CD14-positive monocyte (primary cell): ENCODE results near the gene HSP90B1. TPM values are rescaled to one million over a fixed set of nuclear protein-coding genes. Genes with fewer than 3 reads are reported as not detected.

ENCODE experiments used
- DNase-seq, 3 donors: peaks; one replicate each; pipeline ENCODE4 v3.0.0-alpha.2; 2011 to 2022
- H2AFZ ChIP-seq: 2 replicates; pipeline ENCODE4 v1.6.0; 2012; ENCODE audit warnings: mild to moderate bottlenecking, low read depth, low read length, inconsistent platforms; ENCODE audit not compliant: insufficient read depth, poor library complexity, severe bottlenecking
- H3K27ac ChIP-seq, 2 donors: 1 replicate in 1 of 2; 2 replicates in 1 of 2; pipeline ENCODE4 v1.5.1; 2012 to 2013; ENCODE audit warnings: low read length in 2 of 2, control low read depth in 1 of 2, inconsistent platforms in 1 of 2, low read depth in 1 of 2, mild to moderate bottlenecking in 1 of 2
- H3K27me3 ChIP-seq, 2 donors: one replicate each; pipeline versions ENCODE4 v1.6.0 to v1.6.1; 2011 to 2013; ENCODE audit warnings: low read length in 2 of 2; ENCODE audit not compliant: control insufficient read depth in 2 of 2, insufficient read depth in 2 of 2
- H3K36me3 ChIP-seq, 2 donors: replicated peaks in 1 of 2; 1 replicate in 1 of 2; 2 replicates in 1 of 2; pipeline versions ENCODE4 v1.5.1 to v1.6.1; 2012 to 2013; ENCODE audit warnings: low read length in 2 of 2, control low read depth in 1 of 2, inconsistent platforms in 1 of 2, mild to moderate bottlenecking in 1 of 2; ENCODE audit not compliant: insufficient read depth in 2 of 2, control insufficient read depth in 1 of 2
- H3K4me1 ChIP-seq, 2 donors: 1 replicate in 1 of 2; 2 replicates in 1 of 2; pipeline versions ENCODE4 v1.5.1 to v1.6.1; 2012 to 2013; ENCODE audit warnings: low read length in 2 of 2, control low read depth in 1 of 2, inconsistent platforms in 1 of 2, mild to moderate bottlenecking in 1 of 2, moderate library complexity in 1 of 2; ENCODE audit not compliant: insufficient read depth in 2 of 2, control insufficient read depth in 1 of 2
- H3K4me2 ChIP-seq: replicated peaks from 2 replicates; pipeline ENCODE3; 2012; ENCODE audit warnings: low read length, moderate library complexity, mild to moderate bottlenecking; ENCODE audit not compliant: poor library complexity, severe bottlenecking; ENCODE audit errors: extremely low read depth
- H3K4me3 ChIP-seq, 3 experiments: fragments of 200-600 bp in 1 of 3; sonication (generic) in 1 of 3; replicated peaks in 1 of 3; 1 replicate in 2 of 3; 2 replicates in 1 of 3; pipeline ENCODE4 v1.5.1; 2011 to 2013; ENCODE audit warnings: low read length in 3 of 3, mild to moderate bottlenecking in 3 of 3, control low read depth in 2 of 3, low read depth in 2 of 3, inconsistent platforms in 1 of 3, moderate library complexity in 1 of 3
- H3K79me2 ChIP-seq: 2 replicates; pipeline ENCODE4 v1.6.0; 2012; ENCODE audit warnings: mild to moderate bottlenecking, control low read depth, inconsistent platforms, low read length, moderate library complexity; ENCODE audit not compliant: insufficient read depth
- H3K9ac ChIP-seq: 2 replicates; pipeline ENCODE4 v1.6.0; 2017; ENCODE audit warnings: low read length, mild to moderate bottlenecking; ENCODE audit not compliant: insufficient read depth, poor library complexity, severe bottlenecking
- H3K9me3 ChIP-seq, 2 donors: replicated peaks in 1 of 2; 1 replicate in 1 of 2; 2 replicates in 1 of 2; pipeline versions ENCODE4 v1.5.1 to v1.6.1; 2012 to 2013; ENCODE audit warnings: low read length in 2 of 2, control low read depth in 1 of 2; ENCODE audit not compliant: control insufficient read depth in 1 of 2, insufficient read depth in 1 of 2
- H4K20me1 ChIP-seq: 2 replicates; pipeline ENCODE4 v1.6.0; 2012; ENCODE audit warnings: mild to moderate bottlenecking, low read length, control low read depth, moderate library complexity; ENCODE audit not compliant: insufficient read depth
- H3K27ac Mint-ChIP-seq, 7 donors: one replicate each; pipeline ENCODE4 v1.8.0; 2020; ENCODE audit warnings: mild to moderate bottlenecking in 7 of 7, mixed read lengths in 7 of 7, moderate library complexity in 6 of 7, inconsistent platforms in 2 of 7
- H3K27me3 Mint-ChIP-seq, 3 donors: one replicate each; pipeline ENCODE4 v1.8.0; 2021 to 2022; ENCODE audit warnings: low read depth in 3 of 3, mild to moderate bottlenecking in 3 of 3, mixed read lengths in 3 of 3, moderate library complexity in 3 of 3, inconsistent platforms in 1 of 3
- H3K36me3 Mint-ChIP-seq, 2 donors: one replicate each; pipeline ENCODE4 v1.8.0; 2020; ENCODE audit warnings: mixed read lengths in 2 of 2, inconsistent platforms in 1 of 2, mild to moderate bottlenecking in 1 of 2
- H3K4me1 Mint-ChIP-seq: one replicate; pipeline ENCODE4 v1.8.0; 2020; ENCODE audit warnings: mild to moderate bottlenecking, mixed read lengths
- H3K4me3 Mint-ChIP-seq, 2 donors: one replicate each; pipeline ENCODE4 v1.8.0; 2020; ENCODE audit warnings: mild to moderate bottlenecking in 2 of 2, mixed read lengths in 2 of 2, moderate library complexity in 1 of 2
- H3K9me3 Mint-ChIP-seq, 7 donors: one replicate each; pipeline ENCODE4 v1.8.0; 2020 to 2022; ENCODE audit warnings: mixed read lengths in 7 of 7, mild to moderate bottlenecking in 6 of 7, moderate library complexity in 6 of 7, inconsistent platforms in 2 of 7
- WGBS: methylation state at CpG from one replicate; pipeline ENCODE4 v1.1.5; 2013; ENCODE audit warnings: missing lambda C conversion rate; ENCODE audit not compliant: insufficient coverage; 5-methylcytosine and 5-hydroxymethylcytosine counted together
- intact Hi-C, 2 donors: fragments of 100-400 bp; cut with micrococcal nuclease; formaldehyde crosslinking; loops; one replicate each; pipeline versions ENCODE4 v1.15.0 to v1.15.1; 2023
- polyA plus RNA-seq, 3 donors: library from polyadenylated mRNA; depleted of rRNA in 1 of 3; unstranded in 2 of 3; stranded (reverse) in 1 of 3; fragments of 300-500 nt in 2 of 3; fragments of >200 nt in 1 of 3; fragmentation: Illumina TruSeq in 2 of 3; gene quantifications; 1 replicate in 2 of 3; 2 replicates in 1 of 3; pipeline ENCODE4 v1.2.3, GENCODE V29; 2012 to 2021
- TF ChIP-seq, protein P1 (sequence below): fragments of 200-600 bp; IDR thresholded peaks from one replicate; pipeline ENCODE4 v1.8.0; 2022; ENCODE audit warnings: antibody characterized with exemption, mild to moderate bottlenecking

Gene HSP90B1
- polyA plus RNA-seq, 3 donors, result 97.9 to 177 (median 108) TPM

DNA sequence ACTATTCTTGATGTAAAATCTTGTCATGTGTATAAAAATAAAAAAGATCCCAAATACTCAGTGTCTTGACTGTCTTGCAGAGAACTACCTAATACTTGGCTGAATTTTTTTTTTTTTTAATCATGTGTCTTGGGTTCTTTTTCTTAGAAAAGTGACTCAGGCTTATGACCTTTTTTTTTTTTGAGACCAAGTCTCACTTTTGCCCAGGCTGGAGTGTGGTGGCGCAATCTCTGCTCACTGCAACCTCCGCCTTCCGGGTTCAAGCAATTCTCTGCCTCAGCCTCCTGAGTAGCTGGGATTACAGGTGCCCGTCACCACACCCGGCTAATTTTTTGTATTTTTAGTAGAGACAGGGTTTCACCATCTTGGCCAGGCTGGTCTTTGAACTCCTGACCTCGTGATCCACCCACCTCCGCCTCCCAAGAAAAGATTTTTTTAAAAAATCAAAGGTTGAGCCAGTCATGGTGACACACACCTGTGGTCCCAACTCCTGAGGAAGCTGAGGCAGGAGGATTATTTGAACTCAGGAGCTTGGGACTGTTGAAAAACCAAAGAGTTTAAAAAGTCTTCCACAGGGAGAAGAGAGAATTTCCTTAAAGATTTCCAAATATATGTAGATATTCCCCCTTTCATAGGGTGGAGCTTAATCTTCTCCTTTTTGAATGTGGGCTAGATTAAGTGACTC lies 17.8 kb downstream of the HSP90B1 start:
- no peaks in the 10 kb centered on the region for H3K27me3 ChIP-seq
- no peaks in the 10 kb centered on the region for H3K4me1 ChIP-seq
- H3K4me2 ChIP-seq, result no peak overlapping the region
- no peak overlapping the region for H2AFZ ChIP-seq
- 100% methylated on average over 1 of the region's 7 CpGs for WGBS
- Mint-ChIP-seq H3K27me3 (no peaks in the 10 kb centered on the region), H3K4me3 (no peak overlapping the region), H3K27ac (peak overlapping the region in 5 of 7 donors; percentile 12 to 75 (median 36)), H3K4me1 (no peaks in the 10 kb centered on the region), H3K36me3 (peaks cover 83 to 96% of the 10 kb centered on the region in 2 donors), H3K9me3 (no peaks in the 10 kb centered on the region)
- H3K4me3 ChIP-seq, result no peak overlapping the region
- peak in 1 of 3 donors; percentile 14 for DNase-seq
- H3K79me2 ChIP-seq, result peaks cover 21% of the 10 kb centered on the region
- peak overlapping the region in 1 of 2 donors; percentile 35 for H3K27ac ChIP-seq
- no peaks in the 10 kb centered on the region for H3K9me3 ChIP-seq
- no peak overlapping the region for H3K9ac ChIP-seq
- TF ChIP-seq, protein P1, sequence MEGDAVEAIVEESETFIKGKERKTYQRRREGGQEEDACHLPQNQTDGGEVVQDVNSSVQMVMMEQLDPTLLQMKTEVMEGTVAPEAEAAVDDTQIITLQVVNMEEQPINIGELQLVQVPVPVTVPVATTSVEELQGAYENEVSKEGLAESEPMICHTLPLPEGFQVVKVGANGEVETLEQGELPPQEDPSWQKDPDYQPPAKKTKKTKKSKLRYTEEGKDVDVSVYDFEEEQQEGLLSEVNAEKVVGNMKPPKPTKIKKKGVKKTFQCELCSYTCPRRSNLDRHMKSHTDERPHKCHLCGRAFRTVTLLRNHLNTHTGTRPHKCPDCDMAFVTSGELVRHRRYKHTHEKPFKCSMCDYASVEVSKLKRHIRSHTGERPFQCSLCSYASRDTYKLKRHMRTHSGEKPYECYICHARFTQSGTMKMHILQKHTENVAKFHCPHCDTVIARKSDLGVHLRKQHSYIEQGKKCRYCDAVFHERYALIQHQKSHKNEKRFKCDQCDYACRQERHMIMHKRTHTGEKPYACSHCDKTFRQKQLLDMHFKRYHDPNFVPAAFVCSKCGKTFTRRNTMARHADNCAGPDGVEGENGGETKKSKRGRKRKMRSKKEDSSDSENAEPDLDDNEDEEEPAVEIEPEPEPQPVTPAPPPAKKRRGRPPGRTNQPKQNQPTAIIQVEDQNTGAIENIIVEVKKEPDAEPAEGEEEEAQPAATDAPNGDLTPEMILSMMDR, result no peak
- peaks cover 29% of the 10 kb centered on the region for H4K20me1 ChIP-seq
- peaks cover 96 to 100% of the 10 kb centered on the region in 2 donors for H3K36me3 ChIP-seq
- intact Hi-C loops, result no loop called here

DNA sequence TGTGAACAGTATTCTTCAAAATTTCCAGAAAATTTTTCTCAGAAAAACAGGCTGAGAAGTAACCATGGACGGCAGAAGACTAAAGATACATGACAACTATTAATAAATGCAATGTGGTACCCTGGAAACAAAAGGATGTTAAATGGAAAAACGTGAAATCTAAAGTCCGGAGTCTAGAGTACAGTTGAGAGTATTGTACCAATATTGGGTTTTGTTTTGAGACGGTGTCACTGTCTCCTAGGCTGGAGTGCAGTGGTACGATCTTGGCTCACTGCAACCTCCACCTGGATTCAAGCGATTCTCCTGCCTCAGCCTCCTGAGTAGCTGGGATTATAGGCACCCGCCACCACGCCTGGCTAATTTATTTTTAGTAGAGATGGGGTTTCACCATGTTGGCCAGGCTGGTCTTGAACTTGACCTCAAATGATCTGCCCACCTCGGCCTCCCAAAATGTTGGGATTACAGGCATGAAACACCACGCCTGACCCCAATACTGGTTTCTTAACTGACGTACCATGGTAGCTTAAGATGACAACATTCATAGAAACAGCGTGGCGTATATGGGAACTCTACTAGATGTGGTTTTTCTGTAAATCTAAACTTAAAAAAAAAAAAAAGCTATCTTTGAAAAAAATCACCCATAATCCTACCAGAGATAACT lies 18.7 kb downstream of the HSP90B1 start:
- Histone ChIP-seq H4K20me1 (peaks cover 29% of the 10 kb centered on the region), H3K4me2 (no peak overlapping the region), H3K36me3 (peaks cover 95 to 100% of the 10 kb centered on the region in 2 donors), H3K27ac (peak overlapping the region in 1 of 2 donors; percentile 35), H3K27me3 (no peaks in the 10 kb centered on the region), H3K9ac (no peak overlapping the region), H2AFZ (no peak overlapping the region), H3K4me3 (no peak overlapping the region), H3K79me2 (peaks cover 20% of the 10 kb centered on the region), H3K4me1 (no peaks in the 10 kb centered on the region), H3K9me3 (no peaks in the 10 kb centered on the region)
- Mint-ChIP-seq H3K4me3 (no peak overlapping the region), H3K4me1 (no peaks in the 10 kb centered on the region), H3K27me3 (no peaks in the 10 kb centered on the region), H3K9me3 (no peaks in the 10 kb centered on the region), H3K27ac (no peak overlapping the region), H3K36me3 (peaks cover 81 to 95% of the 10 kb centered on the region in 2 donors)
- WGBS, result 77% methylated on average over 3 of the region's 13 CpGs
- no peak for DNase-seq
- intact Hi-C loops, result no loop called here
- TF ChIP-seq, protein P1, result no peak
